Measurements from ENCODE around the gene DHRSX.

- no peak for TF ChIP-seq POLR2A (IDR thresholded peaks at IDR 0.05)
- no peak for TF ChIP-seq CTCF (IDR thresholded peaks at IDR 0.05)
These were observed 29.1 kb downstream of the DHRSX start for GRCh38 chrX:2471641-2472040.
